Coronary artery (tissue), 2 donors: Measurements from ENCODE around the gene C4A.
"Not testable (repeated sequence)": the region's sequence is repeated elsewhere in the genome, so short reads cannot be mapped to it uniquely, and the experiment has no call there.

ENCODE experiments used
- DNase-seq: peaks from one replicate; pipeline ENCODE4 v3.0.0-alpha.2; 2017; ENCODE audit warnings: low spot score
- H3K27ac ChIP-seq, 2 donors: fragments of 200-600 bp; sonication (generic); one replicate each; pipeline ENCODE4 v1.5.1; 2016 to 2019
- H3K4me3 ChIP-seq: fragments of 200-600 bp; sonication (generic); 2 replicates; pipeline ENCODE4 v1.5.1; 2016; ENCODE audit warnings: mild to moderate bottlenecking, moderate library complexity
- CTCF ChIP-seq: fragments of 200-600 bp; sonication (generic); IDR thresholded peaks from one replicate; pipeline ENCODE4 v1.5.1; 2019; ENCODE audit warnings: antibody characterized with exemption

The C4A gene

DNA sequence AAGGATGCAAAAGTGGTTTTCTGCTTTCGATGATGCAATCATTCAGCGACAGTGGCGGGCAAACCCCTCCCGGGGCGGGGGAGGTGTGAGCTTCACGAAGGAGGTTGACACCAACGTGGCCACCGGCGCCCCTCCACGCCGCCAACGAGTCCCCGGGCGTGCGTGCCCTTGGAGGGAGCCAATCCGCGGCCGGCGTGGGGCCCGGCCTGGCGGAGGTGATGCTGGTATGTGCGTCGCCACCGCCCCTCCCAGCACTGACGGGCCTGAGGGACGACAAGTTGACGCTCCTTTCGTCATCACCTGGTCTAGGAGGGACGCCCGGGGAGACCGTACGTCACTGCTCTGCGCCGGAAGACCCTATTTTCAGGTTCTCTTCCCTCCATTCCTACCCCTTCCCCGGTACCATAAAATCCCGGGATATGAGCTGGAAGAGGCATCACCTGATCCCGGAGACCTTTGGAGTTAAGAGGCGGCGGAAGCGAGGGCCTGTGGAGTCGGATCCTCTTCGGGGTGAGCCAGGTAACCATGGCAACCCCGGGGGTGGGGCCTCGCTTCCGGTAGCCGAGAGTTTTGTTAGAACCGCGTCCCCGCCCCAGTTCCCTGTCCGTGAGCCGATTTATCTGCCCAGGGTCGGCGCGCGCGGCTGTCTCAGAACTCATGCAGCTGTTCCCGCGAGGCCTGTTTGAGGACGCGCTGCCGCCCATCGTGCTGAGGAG lies 9.7 kb upstream of the C4A start, which contains the start of gene DXO:
Gene DXO, minus strand, starts transcription at position 146 of the 716 bp plus-strand sequence. CDS start 463 bp downstream, outside the sequence.
- no peak for TF ChIP-seq CTCF
- DNase-seq = peak; percentile 99

GRCh38 chr6:31972709-31973350 lies 9.0 kb upstream of the C4A start:
- Histone ChIP-seq H3K4me3 (peak overlapping the region; percentile 75), H3K27ac (peak overlapping the region; percentile 94 to 98)
- TF ChIP-seq CTCF = no peak
- no peak for DNase-seq

More for the DNA sequence above, 9.7 kb upstream of the C4A start, which contains the start of gene DXO:
- Histone ChIP-seq H3K4me3 (peak within 1 kb of the TSS; percentile 75), H3K27ac (peak within 1 kb of the TSS; percentile 94 to 98)

DNA sequence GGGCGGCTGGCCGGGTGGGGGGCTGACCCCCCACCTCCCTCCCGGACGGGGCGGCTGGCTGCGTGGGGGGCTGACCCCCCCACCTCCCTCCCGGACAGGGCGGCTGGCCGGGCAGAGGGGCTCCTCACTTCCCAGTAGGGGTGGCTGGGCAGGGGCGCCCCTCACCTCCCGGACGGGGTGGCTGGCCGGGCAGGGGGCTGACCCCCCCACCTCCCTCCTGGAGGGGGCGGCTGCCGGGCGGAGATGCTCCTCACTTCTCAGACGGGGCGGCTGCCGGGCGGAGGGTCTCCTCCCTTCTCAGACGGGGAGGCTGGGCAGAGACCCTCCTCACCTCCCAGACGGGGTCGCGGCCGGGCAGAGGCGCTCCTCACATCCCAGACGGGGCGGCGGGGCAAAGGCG lies 5.8 kb upstream of the C4A start:
- not testable (repeated sequence) for H3K27ac ChIP-seq, H3K4me3 ChIP-seq, DNase-seq

DNA sequence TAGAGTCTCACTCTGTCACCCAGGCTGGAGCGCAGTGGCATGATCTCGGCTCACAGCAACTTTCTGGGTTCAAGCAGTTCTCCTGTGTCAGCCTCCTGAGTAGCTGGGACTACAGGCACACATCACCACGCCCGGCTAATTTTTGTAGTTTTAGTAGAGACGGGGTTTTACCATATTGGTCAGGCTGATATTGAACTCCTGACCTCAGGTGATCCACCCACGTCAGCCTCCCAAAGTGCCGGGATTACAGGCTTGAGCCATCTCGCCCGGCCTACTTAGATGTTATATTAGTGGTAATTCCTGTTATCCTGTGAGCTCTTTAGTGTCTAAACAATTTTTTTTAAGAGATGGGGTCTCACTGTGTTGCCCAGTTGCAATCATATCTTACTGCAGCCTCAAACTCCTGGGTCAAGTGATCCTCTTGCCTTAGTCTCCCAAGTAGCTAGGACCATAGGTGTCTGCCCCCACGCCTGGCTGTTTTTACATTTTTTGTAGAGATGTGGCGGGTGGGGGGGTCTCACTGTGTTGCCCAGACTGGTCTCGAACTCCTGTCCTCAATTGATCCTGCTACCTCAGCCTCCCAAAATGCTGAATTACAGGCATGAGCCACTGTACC lies 3.9 kb upstream of the C4A start:
- DNase-seq = no peak
- Histone ChIP-seq H3K27ac (no peak overlapping the region), H3K4me3 (no peak overlapping the region)
- TF ChIP-seq CTCF = no peak

- TF ChIP-seq CTCF = no peak
- no peak for DNase-seq
- Histone ChIP-seq H3K4me3 (no peak overlapping the region), H3K27ac (no peak overlapping the region)
These were observed 3.0 kb upstream of the C4A start for GRCh38 chr6:31978831-31979230.

GRCh38 chr6:31979238-31979898 lies 2.5 kb upstream of the C4A start:
- no peak overlapping the region for H3K27ac ChIP-seq
- DNase-seq = no peak
- no peak overlapping the region for H3K4me3 ChIP-seq
- no peak for TF ChIP-seq CTCF

- H3K4me3 ChIP-seq, H3K27ac ChIP-seq: not testable (repeated sequence)
- peak; percentile 66 for DNase-seq
These were observed 1.5 kb upstream of the C4A start for GRCh38 chr6:31980195-31980876.

DNA sequence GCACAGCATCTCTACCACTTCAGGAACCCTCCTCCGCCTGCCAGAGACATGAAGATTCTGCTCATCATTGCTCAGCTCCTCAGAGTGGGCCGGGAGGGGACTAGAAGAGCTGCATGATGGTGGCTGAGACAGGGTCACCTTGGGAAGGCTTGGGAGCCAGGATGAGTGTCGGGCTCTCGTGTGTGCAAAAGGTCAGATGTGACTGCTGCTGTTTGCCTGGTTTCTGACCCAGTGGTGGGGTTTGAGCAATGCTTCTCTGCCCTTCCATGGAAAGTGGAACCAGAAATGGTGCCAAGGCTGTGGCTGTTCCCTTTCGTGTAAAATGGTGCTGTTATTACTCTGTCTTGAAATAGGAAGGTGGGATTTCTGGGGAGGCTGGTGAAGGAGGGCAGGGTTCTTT lies 859 bp upstream of the C4A start:
- DNase-seq, H3K27ac ChIP-seq, H3K4me3 ChIP-seq: not testable (repeated sequence)

DNA sequence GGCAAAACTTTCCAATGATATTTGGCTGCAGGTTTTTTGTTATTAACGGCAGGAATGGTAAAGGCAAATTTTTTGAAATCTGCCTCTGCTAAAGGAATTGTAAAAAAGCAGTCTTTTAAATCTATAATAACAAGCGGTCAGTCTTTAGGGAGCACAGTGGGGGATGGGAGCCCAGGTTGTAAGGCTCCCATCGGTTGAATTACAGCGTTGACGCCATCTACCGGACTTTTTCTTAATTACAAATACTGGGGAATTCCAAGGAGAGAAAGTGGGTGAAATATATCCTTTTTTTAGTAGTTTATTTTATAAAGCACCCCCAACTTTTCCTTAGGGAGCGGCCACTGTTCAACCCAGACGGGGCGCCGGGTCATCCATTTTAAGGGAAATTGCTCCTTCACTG lies 7.5 kb downstream of the C4A start:
- not testable (repeated sequence) for DNase-seq, H3K27ac ChIP-seq, H3K4me3 ChIP-seq

DNA sequence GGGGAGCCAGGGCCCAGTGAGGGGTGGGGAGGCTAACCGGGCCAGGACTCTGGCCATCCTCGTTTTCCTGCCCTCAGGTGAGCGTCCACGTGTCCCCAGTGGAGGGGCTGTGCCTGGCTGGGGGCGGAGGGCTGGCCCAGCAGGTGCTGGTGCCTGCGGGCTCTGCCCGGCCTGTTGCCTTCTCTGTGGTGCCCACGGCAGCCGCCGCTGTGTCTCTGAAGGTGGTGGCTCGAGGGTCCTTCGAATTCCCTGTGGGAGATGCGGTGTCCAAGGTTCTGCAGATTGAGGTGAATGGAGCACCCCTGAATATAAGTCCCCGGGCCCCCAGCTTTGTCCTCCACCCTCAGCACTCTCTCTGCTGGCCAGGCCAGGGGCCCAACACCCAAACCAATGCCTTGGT lies 12.6 kb downstream of the C4A start:
- not testable (repeated sequence) for H3K4me3 ChIP-seq, H3K27ac ChIP-seq, DNase-seq

DNA sequence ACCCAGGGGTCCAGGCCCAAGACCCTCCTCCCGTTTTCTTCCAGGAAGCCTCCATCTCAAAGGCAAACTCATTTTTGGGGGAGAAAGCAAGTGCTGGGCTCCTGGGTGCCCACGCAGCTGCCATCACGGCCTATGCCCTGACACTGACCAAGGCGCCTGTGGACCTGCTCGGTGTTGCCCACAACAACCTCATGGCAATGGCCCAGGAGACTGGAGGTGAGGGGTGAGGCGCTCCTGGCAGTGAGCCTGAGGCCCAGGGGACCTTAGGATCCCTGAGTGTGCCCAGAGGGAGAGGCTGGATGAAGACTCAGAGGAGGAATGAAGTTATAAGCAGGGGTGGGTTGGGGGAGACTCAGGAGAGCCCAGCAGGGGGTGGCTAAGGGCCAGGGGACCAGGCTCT lies 14.5 kb downstream of the C4A start:
- DNase-seq, H3K27ac ChIP-seq, H3K4me3 ChIP-seq: not testable (repeated sequence)
